HUES6 (cell line): ENCODE results near the gene KHK.

Experiments used
- H3K27ac ChIP-seq: 2 replicates; pipeline ENCODE4 v1.7.0; 2013; ENCODE audit warnings: low read depth, mild to moderate bottlenecking, low read length, inconsistent platforms
- H3K27me3 ChIP-seq: 2 replicates; pipeline ENCODE4 v1.6.1; 2013; ENCODE audit warnings: low read length; ENCODE audit not compliant: control insufficient read depth, insufficient read depth
- H3K36me3 ChIP-seq: 2 replicates; pipeline ENCODE4 v1.6.1; 2013; ENCODE audit warnings: low read length; ENCODE audit not compliant: control insufficient read depth, insufficient read depth
- H3K4me1 ChIP-seq: 2 replicates; pipeline ENCODE4 v1.6.1; 2013; ENCODE audit warnings: low read length; ENCODE audit not compliant: control insufficient read depth, insufficient read depth
- H3K4me3 ChIP-seq: 2 replicates; pipeline ENCODE4 v1.5.1; 2013; ENCODE audit warnings: low read depth, low read length
- H3K9ac ChIP-seq: one replicate; pipeline ENCODE4 v1.6.1; 2013; ENCODE audit warnings: mild to moderate bottlenecking, low read length
- H3K9me3 ChIP-seq: 2 replicates; pipeline ENCODE4 v1.6.1; 2013; ENCODE audit warnings: low read depth, low read length; ENCODE audit not compliant: control insufficient read depth, insufficient read depth

Gene KHK

DNA sequence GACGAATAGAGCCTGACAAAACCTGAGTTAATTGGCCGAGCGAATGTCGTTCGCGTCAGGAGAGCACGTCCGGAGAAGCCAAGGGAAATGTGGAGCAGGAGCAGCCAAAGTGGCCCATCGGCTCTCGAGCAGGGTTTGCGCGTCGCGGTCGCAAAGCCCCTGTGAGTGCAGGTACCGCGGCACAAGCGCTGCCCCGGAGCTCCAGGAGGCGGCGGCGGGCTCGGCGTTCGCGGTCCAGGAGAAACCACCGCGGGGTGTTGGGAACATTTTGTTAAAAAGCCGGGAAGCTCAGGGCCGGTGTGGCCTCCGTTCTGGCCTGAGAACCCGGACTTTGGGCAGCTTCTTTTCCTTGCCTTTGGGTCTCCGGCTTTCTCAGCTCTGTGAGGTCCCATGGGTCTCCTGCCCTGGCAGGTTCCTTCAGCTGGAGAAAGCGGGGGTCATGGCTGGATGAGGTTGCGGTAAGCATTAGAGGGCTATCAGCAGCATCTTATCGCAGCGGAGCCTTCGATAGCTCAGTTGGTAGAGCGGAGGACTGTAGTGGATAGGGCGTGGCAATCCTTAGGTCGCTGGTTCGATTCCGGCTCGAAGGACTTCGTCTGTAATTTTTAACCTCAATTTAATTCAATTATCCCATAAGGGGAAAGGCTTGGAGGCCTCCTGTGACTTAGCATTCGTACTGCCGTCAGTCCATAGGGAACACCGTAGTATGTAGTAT lies 36.1 kb upstream of the KHK start:
- no peaks in the 10 kb centered on the region for H3K4me1 ChIP-seq
- peak overlapping the region; percentile 3; the same call in 1 of the 2 replicates for H3K27ac ChIP-seq

DNA sequence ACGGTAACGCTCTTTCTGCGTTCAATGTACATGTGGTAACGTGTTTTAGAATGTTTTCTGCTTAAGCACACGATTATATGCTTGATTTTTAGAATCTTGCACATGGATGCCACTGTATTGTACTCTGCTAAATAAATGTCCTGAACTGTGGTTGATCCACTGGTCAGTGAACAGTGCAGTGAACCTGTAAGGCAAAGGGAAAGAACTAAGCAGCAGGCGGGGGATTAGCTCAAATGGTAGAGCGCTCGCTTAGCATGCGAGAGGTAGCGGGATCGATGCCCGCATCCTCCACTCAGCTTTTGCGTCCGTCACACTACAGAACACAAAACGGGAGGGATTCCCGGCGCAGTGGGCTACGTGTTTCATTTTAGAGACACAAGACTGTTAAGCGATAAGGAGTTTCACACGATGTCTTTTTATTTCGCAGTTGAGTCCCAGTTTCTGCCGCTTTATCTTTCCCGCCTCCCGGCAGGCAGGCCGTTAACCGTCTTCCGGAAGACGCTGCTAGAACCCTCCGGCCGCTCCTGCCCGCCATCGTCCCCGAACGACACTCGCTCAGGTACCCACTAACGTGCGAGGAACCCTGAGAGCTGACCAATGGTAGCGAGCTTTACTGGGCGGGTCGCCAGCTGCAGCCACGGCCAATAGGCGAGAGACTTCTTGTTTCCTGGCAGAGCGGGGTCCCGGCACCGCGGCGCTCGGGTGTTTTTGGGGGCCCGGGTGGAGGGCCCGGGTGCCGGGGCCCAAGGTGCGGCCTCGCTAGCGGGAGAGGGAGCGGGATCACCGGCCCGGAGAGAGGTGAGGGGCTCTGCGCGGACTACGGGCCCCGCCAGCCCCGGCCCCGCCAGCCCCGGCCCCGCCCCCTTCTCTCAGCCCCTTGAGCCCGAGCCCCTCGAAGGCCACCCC lies 35.3 kb upstream of the KHK start, which contains the start of gene AGBL5:
Gene AGBL5 (plus strand): TSS at position 673 of the 906 bp plus-strand sequence. CDS start 1,291 bp downstream, outside the sequence.
- Histone ChIP-seq H3K4me1 (no peaks in the 10 kb centered on the region), H3K27me3 (no peaks in the 10 kb centered on the region), H3K4me3 (peak within 1 kb of the TSS; percentile 68), H3K9me3 (no peaks in the 10 kb centered on the region), H3K27ac (no peak within 1 kb of the TSS; the same call in 1 of the 2 replicates), H3K9ac (peak within 1 kb of the TSS; percentile 84), H3K36me3 (peaks cover 27% of the 10 kb centered on the region)

More for the DNA sequence above, 36.1 kb upstream of the KHK start:
- no peaks in the 10 kb centered on the region for H3K9me3 ChIP-seq
- no peaks in the 10 kb centered on the region for H3K27me3 ChIP-seq
- H3K9ac ChIP-seq = peak overlapping the region; percentile 79
- H3K36me3 ChIP-seq = peaks cover 18% of the 10 kb centered on the region
- H3K4me3 ChIP-seq = peak overlapping the region; percentile 68

DNA sequence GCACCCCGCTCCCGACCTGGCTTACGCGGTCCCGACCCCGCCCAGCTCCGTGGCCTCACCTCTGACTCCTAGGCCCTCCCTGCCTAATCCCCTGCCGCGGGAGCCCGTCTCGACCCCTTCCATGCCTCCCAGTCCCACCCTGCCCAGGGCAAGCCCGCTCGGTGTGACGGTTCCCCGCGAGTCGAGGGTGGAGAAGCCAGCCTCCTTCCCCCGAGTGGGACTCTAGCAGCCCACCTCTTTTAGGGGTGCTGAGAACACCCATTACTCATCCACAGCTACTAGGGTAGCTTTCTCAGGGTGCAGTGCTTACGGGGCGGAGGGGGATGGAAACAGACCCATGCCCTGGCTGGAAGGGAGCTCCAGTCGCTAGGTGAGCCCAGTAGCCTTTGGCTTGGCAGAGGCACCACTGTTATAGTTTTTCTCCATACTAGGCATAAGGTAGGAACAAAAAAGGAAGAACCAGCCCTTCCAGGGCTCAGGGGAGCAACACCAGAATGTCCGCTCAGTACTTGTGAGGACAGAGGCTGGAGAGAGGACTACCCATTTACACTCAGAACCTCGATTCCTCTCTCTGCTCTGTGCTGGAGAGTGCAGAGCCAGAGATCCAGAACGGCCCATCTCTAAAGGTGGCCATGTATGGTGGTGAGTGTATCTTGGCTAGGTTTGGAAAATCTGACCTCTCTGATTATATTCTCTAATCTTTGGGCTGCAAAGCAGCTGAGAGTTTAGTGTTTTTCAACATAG lies 34.5 kb upstream of the KHK start:
- Histone ChIP-seq H3K36me3 (peaks cover 35% of the 10 kb centered on the region), H3K27me3 (no peaks in the 10 kb centered on the region), H3K27ac (no peak overlapping the region), H3K9me3 (no peaks in the 10 kb centered on the region), H3K4me3 (peak overlapping the region; percentile 68), H3K4me1 (no peaks in the 10 kb centered on the region), H3K9ac (peak overlapping the region; percentile 84)

DNA sequence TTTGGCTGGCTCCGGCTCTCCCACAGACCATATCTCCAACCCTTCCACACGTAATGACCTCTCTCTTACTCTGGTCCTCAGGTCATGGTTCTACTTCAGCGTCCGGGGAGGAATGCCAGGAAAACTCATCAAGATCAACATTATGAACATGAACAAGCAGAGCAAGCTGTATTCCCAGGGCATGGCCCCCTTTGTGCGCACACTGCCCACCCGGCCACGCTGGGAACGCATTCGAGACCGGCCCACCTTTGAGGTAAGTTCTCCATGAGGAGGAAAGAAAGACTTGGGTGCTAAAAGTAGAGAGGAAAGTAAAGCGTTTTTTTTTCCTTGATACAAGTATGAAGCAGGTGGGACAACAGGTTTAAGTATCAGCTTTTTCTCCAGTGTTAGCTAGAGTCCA lies 33.3 kb upstream of the KHK start:
- H3K4me1 ChIP-seq = no peaks in the 10 kb centered on the region
- no peak overlapping the region for H3K9ac ChIP-seq
- no peaks in the 10 kb centered on the region for H3K9me3 ChIP-seq
- no peaks in the 10 kb centered on the region for H3K27me3 ChIP-seq
- no peak overlapping the region for H3K27ac ChIP-seq
- H3K36me3 ChIP-seq = peaks cover 46% of the 10 kb centered on the region
- H3K4me3 ChIP-seq = no peak overlapping the region

GRCh38 chr2:27053776-27054175 lies 32.8 kb upstream of the KHK start:
- H3K27ac ChIP-seq = no peak overlapping the region
- H3K4me3 ChIP-seq = no peak overlapping the region
- no peak overlapping the region for H3K9ac ChIP-seq
- H3K27me3 ChIP-seq = no peaks in the 10 kb centered on the region
- no peaks in the 10 kb centered on the region for H3K4me1 ChIP-seq
- no peaks in the 10 kb centered on the region for H3K9me3 ChIP-seq
- peaks cover 50% of the 10 kb centered on the region for H3K36me3 ChIP-seq

DNA sequence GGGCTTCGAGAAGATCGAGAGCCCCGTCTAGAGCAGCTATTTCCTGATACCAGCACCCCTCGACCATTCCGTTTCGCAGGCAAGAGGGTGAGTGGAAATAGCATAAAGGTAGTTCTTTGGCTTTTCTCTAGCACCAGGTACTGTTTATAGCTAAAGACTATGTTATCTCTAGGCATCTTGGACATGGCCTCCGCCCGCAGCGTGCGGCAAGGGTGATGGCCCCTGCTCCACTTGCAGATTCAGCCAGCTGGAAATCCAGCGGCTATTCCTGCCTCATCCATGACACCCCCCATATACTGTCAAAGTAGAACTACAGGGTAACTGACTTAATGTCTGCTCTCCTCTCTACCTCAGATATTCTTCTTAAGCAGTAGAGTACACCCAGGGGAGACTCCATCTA lies 31.9 kb upstream of the KHK start:
- Histone ChIP-seq H3K27me3 (no peaks in the 10 kb centered on the region), H3K4me3 (no peak overlapping the region), H3K9ac (no peak overlapping the region), H3K27ac (no peak overlapping the region), H3K36me3 (peaks cover 59% of the 10 kb centered on the region), H3K4me1 (no peaks in the 10 kb centered on the region), H3K9me3 (no peaks in the 10 kb centered on the region)

DNA sequence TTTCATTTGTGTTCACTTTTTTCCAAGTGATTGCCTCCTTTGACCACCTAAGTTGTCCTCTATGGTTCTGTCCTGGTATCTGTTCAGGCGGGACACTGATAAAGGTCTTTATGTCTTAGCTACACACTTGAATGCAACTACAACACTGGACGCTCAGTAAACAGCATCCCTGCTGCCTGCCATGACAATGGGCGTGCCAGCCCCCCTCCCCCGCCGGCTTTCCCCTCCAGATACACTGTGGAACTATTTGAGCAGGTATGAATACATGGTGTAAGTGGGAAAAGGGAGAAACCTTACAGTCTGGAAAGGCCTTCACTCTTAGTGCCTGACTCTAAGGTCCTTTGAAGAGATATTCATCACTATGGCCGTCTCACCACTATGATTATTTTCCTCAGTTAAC lies 29.4 kb upstream of the KHK start:
- Histone ChIP-seq H3K27ac (no peak overlapping the region), H3K9ac (no peak overlapping the region), H3K36me3 (peaks cover 70% of the 10 kb centered on the region), H3K27me3 (no peaks in the 10 kb centered on the region), H3K4me3 (no peak overlapping the region), H3K9me3 (no peaks in the 10 kb centered on the region), H3K4me1 (no peaks in the 10 kb centered on the region)

DNA sequence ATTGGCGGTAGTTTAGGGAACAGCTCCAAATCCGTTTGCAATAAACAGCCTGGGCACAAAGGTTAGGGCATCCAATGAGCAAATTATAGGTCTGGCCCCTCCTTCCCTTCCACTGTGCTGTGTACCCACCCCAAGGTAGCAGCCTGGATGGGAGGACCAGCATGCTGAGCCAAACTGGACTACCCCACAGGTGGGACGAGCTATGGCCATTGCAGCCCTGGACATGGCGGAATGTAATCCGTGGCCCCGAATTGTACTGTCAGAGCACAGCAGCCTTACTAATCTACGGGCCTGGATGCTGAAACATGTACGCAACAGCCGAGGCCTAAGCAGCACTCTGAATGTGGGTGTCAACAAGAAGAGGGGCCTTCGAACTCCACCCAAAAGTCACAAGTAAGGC lies 28.4 kb upstream of the KHK start:
- Histone ChIP-seq H3K27ac (no peak overlapping the region), H3K27me3 (no peaks in the 10 kb centered on the region), H3K4me1 (no peaks in the 10 kb centered on the region), H3K9me3 (no peaks in the 10 kb centered on the region), H3K9ac (no peak overlapping the region), H3K36me3 (peaks cover 79% of the 10 kb centered on the region), H3K4me3 (no peak overlapping the region)

DNA sequence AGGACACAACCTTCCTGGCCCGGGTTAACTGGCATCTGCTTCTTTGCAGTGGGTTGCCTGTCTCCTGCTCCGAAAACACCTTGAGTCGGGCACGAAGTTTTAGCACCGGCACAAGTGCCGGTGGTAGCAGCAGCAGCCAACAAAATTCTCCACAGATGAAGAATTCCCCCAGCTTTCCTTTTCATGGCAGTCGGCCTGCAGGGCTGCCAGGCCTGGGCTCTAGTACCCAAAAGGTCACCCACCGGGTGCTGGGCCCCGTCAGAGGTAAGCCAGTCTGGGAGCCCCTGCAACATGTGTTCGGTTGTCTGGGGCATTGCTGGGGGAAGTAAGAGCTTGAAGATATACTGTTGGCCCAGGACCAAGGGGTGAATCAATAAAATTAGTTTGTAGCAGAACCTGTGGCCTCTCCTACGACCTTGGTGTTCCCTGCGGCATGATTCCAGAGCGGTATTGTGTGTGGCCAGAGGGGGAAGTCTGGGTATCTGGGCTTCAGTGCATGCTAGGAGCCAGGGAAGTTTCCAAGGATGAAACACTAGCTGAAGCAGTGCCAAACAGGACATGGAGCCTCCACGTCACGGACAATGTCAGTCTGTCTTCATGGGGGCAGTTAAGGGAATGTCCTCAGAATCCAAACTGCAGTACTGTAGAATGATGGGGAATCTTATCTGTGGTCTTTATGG lies 27.3 kb upstream of the KHK start:
- Histone ChIP-seq H3K27me3 (no peaks in the 10 kb centered on the region), H3K4me3 (no peak overlapping the region), H3K4me1 (no peaks in the 10 kb centered on the region), H3K9me3 (no peaks in the 10 kb centered on the region), H3K9ac (no peak overlapping the region), H3K27ac (no peak overlapping the region), H3K36me3 (peaks cover 72% of the 10 kb centered on the region)

GRCh38 chr2:27060323-27060722 lies 26.2 kb upstream of the KHK start:
- no peaks in the 10 kb centered on the region for H3K27me3 ChIP-seq
- H3K27ac ChIP-seq = no peak overlapping the region
- H3K4me3 ChIP-seq = no peak overlapping the region
- no peak overlapping the region for H3K9ac ChIP-seq
- H3K36me3 ChIP-seq = peaks cover 67% of the 10 kb centered on the region
- H3K9me3 ChIP-seq = no peaks in the 10 kb centered on the region
- no peaks in the 10 kb centered on the region for H3K4me1 ChIP-seq
